HG03159 (cell line): ENCODE data around the gene ZBED5.
"Not testable (repeated sequence)": the region's sequence is repeated elsewhere in the genome, so short reads cannot be mapped to it uniquely, and the experiment has no call there.

Experiments
- ATAC-seq: cut with Tn5 transposase; IDR thresholded peaks from one replicate; pipeline ENCODE4 v1.9.1; 2021; ENCODE audit warnings: mild to moderate bottlenecking, moderate library complexity; ENCODE audit not compliant: unreplicated experiment

Gene ZBED5

GRCh38 chr11:10857709-10858438 lies at the start of gene ZBED5:
Gene ZBED5 (minus strand): TSS chr11:10858053. CDS start chr11:10854945, 3,108 bp downstream.
- peak; percentile 89 for ATAC-seq

GRCh38 chr11:10906521-10906920 lies 48.7 kb upstream of the ZBED5 start:
- no peak for ATAC-seq

GRCh38 chr11:10902301-10903063 lies 44.6 kb upstream of the ZBED5 start:
- ATAC-seq: no peak

GRCh38 chr11:10900681-10901415 lies 43.0 kb upstream of the ZBED5 start:
- no peak for ATAC-seq

- no peak for ATAC-seq
These were observed 41.4 kb upstream of the ZBED5 start for GRCh38 chr11:10899121-10899830.

GRCh38 chr11:10898763-10899025 lies 40.8 kb upstream of the ZBED5 start:
- ATAC-seq: no peak

GRCh38 chr11:10898003-10898762 lies 40.3 kb upstream of the ZBED5 start:
- no peak for ATAC-seq

GRCh38 chr11:10897150-10897549 lies 39.3 kb upstream of the ZBED5 start:
- no peak for ATAC-seq

GRCh38 chr11:10896493-10896892 lies 38.6 kb upstream of the ZBED5 start:
- ATAC-seq: no peak

GRCh38 chr11:10895285-10895684 lies 37.4 kb upstream of the ZBED5 start:
- no peak for ATAC-seq

- no peak for ATAC-seq
These were observed 36.8 kb upstream of the ZBED5 start for GRCh38 chr11:10894666-10895065.

- ATAC-seq: no peak
These were observed 35.9 kb upstream of the ZBED5 start for GRCh38 chr11:10893714-10894151.

- no peak for ATAC-seq
These were observed 34.4 kb upstream of the ZBED5 start for GRCh38 chr11:10892250-10892649.

- no peak for ATAC-seq
These were observed 33.4 kb upstream of the ZBED5 start for GRCh38 chr11:10891151-10891720.

GRCh38 chr11:10890083-10890482 lies 32.2 kb upstream of the ZBED5 start:
- not testable (repeated sequence) for ATAC-seq

GRCh38 chr11:10887307-10887706 lies 29.5 kb upstream of the ZBED5 start:
- no peak for ATAC-seq

GRCh38 chr11:10886652-10887250 lies 28.9 kb upstream of the ZBED5 start:
- no peak for ATAC-seq

GRCh38 chr11:10885703-10886363 lies 28.0 kb upstream of the ZBED5 start:
- ATAC-seq: no peak

- not testable (repeated sequence) for ATAC-seq
These were observed 26.4 kb upstream of the ZBED5 start for GRCh38 chr11:10884292-10884691.
